BE2C (cell line): Measurements from ENCODE around the gene CNIH4.
A peak's percentile ranks its signal among the peaks of the same experiment; 100 is the strongest.
"Not testable (repeated sequence)": the region's sequence is repeated elsewhere in the genome, so short reads cannot be mapped to it uniquely, and the experiment has no call there.

ENCODE experiments used
- DNase-seq: peaks from one replicate; pipeline ENCODE4 v3.0.0-alpha.2; 2020
- H3K27me3 ChIP-seq: fragments of 250-450 bp; sonication (Bioruptor Pico); 2 replicates; pipeline ENCODE4 v1.5.1; 2020; ENCODE audit warnings: mild to moderate bottlenecking
- H3K36me3 ChIP-seq: fragments of 250-450 bp; sonication (Bioruptor Pico); 2 replicates; pipeline ENCODE4 v1.5.1; 2020; ENCODE audit warnings: mild to moderate bottlenecking
- H3K4me1 ChIP-seq: fragments of 250-450 bp; sonication (Bioruptor Pico); 2 replicates; pipeline ENCODE4 v1.5.1; 2020
- H3K4me3 ChIP-seq: 2 replicates; pipeline ENCODE4 v1.5.1; 2011; ENCODE audit warnings: low read depth, low read length
- H3K9me3 ChIP-seq: fragments of 250-450 bp; sonication (Bioruptor Pico); 2 replicates; pipeline ENCODE4 v1.5.1; 2020
- TF ChIP-seq, protein P1 (sequence below): IDR thresholded peaks from 2 replicates; pipeline ENCODE4 v1.5.1; 2012; ENCODE audit warnings: mild to moderate bottlenecking, low read depth, low read length

Gene CNIH4

DNA sequence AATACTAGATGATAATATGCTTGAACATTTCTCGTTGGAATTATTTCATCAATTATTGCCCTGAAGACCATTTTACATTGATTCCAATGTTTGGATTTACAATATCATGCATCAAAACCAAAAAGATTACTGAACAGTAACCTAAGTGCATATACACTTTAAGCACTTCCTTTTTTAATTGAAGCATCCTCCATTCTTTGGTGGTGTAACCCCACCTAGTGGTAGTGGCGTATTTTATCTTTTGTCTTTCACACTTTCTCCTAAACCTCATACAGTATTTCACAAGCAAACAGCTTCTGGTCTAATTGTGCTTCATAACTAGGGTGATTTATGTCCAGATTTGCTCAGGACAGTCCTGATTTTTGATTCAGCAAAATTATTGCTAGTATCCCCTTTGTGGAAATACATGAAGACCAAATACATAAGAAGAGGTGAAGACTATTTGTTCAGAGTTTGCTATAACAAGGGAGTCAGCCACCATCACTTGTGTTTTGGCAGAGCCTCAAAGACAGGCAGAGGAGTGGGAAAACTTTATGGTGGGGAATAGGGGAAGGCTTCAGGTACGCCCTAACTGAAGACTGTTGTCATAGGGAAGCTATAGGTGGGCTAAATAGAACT lies 23.3 kb upstream of the CNIH4 start:
- H3K4me3 ChIP-seq = no peak overlapping the region

DNA sequence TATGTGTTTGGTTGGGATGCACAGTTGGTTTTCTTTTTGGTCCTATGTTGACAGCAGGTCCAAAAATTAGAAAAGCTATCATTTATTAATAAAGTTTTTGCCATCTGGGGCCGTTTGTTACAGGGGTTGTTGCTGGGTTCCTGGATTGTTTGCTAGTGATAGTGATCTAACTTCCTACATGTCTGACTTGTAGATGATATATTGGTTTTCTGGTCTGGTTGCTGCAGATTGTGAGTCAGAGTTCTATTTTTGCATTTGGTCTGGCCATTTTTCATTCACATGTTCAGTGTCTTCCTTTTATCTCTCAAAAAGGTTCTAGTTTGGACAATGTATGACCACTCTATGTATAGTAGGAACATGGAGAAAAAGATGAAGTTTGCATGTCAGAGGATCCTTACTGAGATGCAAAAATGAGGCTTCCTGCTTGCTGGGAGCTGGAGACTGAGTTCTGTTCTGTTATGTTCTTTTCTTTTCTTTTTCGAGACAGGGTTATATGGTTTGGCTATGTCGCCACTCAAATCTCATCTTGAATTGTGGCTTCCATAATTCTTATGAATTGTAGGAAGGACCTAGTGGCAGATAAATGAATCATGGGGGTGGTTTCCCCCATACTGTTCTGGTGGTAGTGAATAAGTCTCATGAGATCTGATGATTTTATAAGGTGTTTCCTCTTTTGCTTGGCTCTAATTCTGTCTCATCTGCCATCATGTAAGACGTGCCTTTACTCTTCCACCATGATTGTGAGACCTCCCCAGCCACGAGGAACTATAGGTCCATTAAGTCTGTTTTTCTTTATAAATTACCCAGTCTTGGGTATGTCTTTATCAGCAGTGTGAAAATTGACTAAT lies 22.5 kb upstream of the CNIH4 start:
- H3K4me1 ChIP-seq = no peaks in the 10 kb centered on the region
- no peak for DNase-seq
- TF ChIP-seq, protein P1, sequence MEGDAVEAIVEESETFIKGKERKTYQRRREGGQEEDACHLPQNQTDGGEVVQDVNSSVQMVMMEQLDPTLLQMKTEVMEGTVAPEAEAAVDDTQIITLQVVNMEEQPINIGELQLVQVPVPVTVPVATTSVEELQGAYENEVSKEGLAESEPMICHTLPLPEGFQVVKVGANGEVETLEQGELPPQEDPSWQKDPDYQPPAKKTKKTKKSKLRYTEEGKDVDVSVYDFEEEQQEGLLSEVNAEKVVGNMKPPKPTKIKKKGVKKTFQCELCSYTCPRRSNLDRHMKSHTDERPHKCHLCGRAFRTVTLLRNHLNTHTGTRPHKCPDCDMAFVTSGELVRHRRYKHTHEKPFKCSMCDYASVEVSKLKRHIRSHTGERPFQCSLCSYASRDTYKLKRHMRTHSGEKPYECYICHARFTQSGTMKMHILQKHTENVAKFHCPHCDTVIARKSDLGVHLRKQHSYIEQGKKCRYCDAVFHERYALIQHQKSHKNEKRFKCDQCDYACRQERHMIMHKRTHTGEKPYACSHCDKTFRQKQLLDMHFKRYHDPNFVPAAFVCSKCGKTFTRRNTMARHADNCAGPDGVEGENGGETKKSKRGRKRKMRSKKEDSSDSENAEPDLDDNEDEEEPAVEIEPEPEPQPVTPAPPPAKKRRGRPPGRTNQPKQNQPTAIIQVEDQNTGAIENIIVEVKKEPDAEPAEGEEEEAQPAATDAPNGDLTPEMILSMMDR = no peak
- no peak overlapping the region for H3K4me3 ChIP-seq
- H3K9me3 ChIP-seq = no peaks in the 10 kb centered on the region
- H3K27me3 ChIP-seq = no peaks in the 10 kb centered on the region
- H3K36me3 ChIP-seq = no peaks in the 10 kb centered on the region

More for the DNA sequence above, 23.3 kb upstream of the CNIH4 start:
- Histone ChIP-seq H3K4me1 (no peaks in the 10 kb centered on the region), H3K36me3 (no peaks in the 10 kb centered on the region), H3K27me3 (no peaks in the 10 kb centered on the region), H3K9me3 (no peaks in the 10 kb centered on the region)
- peak; percentile 30 for DNase-seq
- TF ChIP-seq, protein P1 = peak; percentile 72

- Histone ChIP-seq H3K4me1 (no peaks in the 10 kb centered on the region), H3K9me3 (no peaks in the 10 kb centered on the region), H3K27me3 (peaks cover 5% of the 10 kb centered on the region), H3K36me3 (no peaks in the 10 kb centered on the region), H3K4me3 (no peak overlapping the region)
- DNase-seq = no peak
- TF ChIP-seq, protein P1 = no peak
Observed at GRCh38 chr1:224338150-224338838, 18.4 kb upstream of the CNIH4 start.

DNA sequence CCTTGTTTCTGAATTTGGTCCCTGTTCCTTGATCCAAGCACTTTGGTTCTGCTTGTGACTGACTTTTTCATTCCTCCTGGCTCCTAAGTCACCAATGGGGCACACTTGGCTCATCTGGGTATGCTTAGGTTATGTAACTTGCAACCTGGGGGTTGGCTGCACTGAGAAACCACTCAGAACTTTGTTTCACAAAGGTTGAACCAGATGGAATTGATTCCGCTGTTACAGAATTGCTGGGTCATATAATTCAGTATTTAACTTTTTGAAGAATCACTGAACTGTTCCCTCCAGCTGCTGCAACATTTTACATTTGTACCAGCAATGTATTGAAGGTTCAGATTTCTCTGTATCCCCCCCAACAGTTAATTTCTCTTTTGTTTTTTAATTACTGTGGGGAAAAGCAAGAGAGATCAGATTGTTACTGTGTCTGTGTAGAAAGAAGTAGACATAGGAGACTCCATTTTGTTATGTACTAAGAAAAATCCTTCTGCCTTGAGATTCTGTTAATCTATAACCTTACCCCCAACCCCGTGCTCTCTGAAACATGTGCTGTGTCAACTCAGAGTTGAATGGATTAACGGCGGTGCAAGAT lies 17.1 kb upstream of the CNIH4 start:
- Histone ChIP-seq H3K4me1 (no peaks in the 10 kb centered on the region), H3K9me3 (peaks cover 10% of the 10 kb centered on the region), H3K36me3 (no peaks in the 10 kb centered on the region), H3K4me3 (no peak overlapping the region), H3K27me3 (peaks cover 5% of the 10 kb centered on the region)
- TF ChIP-seq, protein P1 = no peak
- no peak for DNase-seq

GRCh38 chr1:224340453-224341384 lies 16.0 kb upstream of the CNIH4 start:
- peak; percentile 22 for DNase-seq
- not testable (repeated sequence) for H3K4me1 ChIP-seq, H3K27me3 ChIP-seq, H3K36me3 ChIP-seq
- peak overlapping the region; percentile 27 for H3K4me3 ChIP-seq
- peaks cover 12% of the 10 kb centered on the region for H3K9me3 ChIP-seq
